ENCODE results near the gene MKKS. TPM values are rescaled to one million over a fixed set of nuclear protein-coding genes. Genes with fewer than 3 reads are reported as not detected.

MKKS gene
- total and polyA plus RNA-seq, 2 donors from 2014 or later = 17.8 to 49.2 TPM

GRCh38 chr20:10388597-10388996 lies 45.4 kb downstream of the MKKS start:
- Histone ChIP-seq H3K4me1 (ENCODE audit: control insufficient read depth in 2 of 3, insufficient read depth in 2 of 3, low read depth in 1 of 3, low read length in 3 of 3) (no peaks in the 10 kb centered on the region), H3K9ac (ENCODE audit: low read length in 3 of 3) (no peak overlapping the region), H3K27me3 (ENCODE audit: control insufficient read depth, insufficient read depth, low read length) (no peaks in the 10 kb centered on the region), H3K36me3 (ENCODE audit: control insufficient read depth in 2 of 3, insufficient read depth in 3 of 3, low read length in 3 of 3) (no peaks in the 10 kb centered on the region), H3K9me3 (ENCODE audit: control insufficient read depth in 2 of 3, insufficient read depth in 1 of 3, low read length in 3 of 3) (no peaks in the 10 kb centered on the region), H3K4me3 (ENCODE audit: low read length in 3 of 3) (no peak overlapping the region), H3K27ac (ENCODE audit: low read depth in 2 of 2, low read length in 2 of 2) (no peak overlapping the region)
- DNase-seq (no peak), FAIRE-seq (no peak)
- TF ChIP-seq, protein P1, sequence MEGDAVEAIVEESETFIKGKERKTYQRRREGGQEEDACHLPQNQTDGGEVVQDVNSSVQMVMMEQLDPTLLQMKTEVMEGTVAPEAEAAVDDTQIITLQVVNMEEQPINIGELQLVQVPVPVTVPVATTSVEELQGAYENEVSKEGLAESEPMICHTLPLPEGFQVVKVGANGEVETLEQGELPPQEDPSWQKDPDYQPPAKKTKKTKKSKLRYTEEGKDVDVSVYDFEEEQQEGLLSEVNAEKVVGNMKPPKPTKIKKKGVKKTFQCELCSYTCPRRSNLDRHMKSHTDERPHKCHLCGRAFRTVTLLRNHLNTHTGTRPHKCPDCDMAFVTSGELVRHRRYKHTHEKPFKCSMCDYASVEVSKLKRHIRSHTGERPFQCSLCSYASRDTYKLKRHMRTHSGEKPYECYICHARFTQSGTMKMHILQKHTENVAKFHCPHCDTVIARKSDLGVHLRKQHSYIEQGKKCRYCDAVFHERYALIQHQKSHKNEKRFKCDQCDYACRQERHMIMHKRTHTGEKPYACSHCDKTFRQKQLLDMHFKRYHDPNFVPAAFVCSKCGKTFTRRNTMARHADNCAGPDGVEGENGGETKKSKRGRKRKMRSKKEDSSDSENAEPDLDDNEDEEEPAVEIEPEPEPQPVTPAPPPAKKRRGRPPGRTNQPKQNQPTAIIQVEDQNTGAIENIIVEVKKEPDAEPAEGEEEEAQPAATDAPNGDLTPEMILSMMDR (IDR thresholded peaks at IDR 0.05; ENCODE audit: borderline replicate concordance, extremely low read depth, insufficient read depth) = no peak
- intact Hi-C loops (cut with DNase I) = no loop called here

GRCh38 chr20:10387686-10388085 lies 46.3 kb downstream of the MKKS start:
- H3K36me3 ChIP-seq (ENCODE audit: control insufficient read depth in 2 of 3, insufficient read depth in 3 of 3, low read length in 3 of 3) = no peaks in the 10 kb centered on the region
- FAIRE-seq = no peak
- H3K27me3 ChIP-seq (ENCODE audit: control insufficient read depth, insufficient read depth, low read length) = no peaks in the 10 kb centered on the region
- intact Hi-C loops (cut with DNase I) = no loop called here
- DNase-seq = no peak
- no peaks in the 10 kb centered on the region for H3K4me1 ChIP-seq (ENCODE audit: control insufficient read depth in 2 of 3, insufficient read depth in 2 of 3, low read depth in 1 of 3, low read length in 3 of 3)
- H3K27ac ChIP-seq (ENCODE audit: low read depth in 2 of 2, low read length in 2 of 2) = no peak overlapping the region
- no peak overlapping the region for H3K4me3 ChIP-seq (ENCODE audit: low read length in 3 of 3)
- H3K9me3 ChIP-seq (ENCODE audit: control insufficient read depth in 2 of 3, insufficient read depth in 1 of 3, low read length in 3 of 3) = no peaks in the 10 kb centered on the region
- TF ChIP-seq, protein P1 (IDR thresholded peaks at IDR 0.05; ENCODE audit: borderline replicate concordance, extremely low read depth, insufficient read depth) = no peak
- no peak overlapping the region for H3K9ac ChIP-seq (ENCODE audit: low read length in 3 of 3)

DNA sequence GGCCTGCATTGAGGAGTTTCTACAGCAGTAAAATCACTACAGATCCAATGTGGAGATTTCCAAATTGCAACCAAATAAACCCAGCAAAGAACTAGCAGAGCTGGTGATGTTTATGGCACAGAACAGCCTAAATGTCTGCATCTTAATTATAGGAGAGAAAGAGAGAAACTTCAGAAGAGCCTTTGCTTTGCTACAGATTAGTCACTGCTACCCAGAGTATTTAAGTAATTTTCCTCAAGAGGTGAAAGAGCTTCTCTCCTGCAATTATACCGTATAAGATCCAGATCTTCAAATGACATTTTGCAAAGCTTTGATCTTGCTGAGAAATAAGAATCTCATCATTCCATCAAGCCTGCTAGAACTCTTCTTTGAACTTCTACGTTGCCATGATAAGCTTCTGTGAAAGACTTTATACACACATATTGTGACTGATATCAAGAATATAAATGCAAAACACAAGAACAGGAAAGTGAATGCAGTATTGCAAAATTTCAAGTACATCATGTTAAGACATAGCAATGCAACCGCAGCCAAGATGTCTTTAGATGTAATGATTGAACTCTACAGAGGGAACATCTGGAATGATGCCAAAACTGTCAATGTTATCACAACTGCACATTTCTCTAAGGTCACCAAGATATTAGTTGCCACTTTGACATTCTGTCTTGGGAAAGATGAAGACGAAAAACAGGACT lies 48.0 kb downstream of the MKKS start:
- Histone ChIP-seq H3K36me3 (ENCODE audit: control insufficient read depth in 2 of 3, insufficient read depth in 3 of 3, low read length in 3 of 3) (no peaks in the 10 kb centered on the region), H3K27me3 (ENCODE audit: control insufficient read depth, insufficient read depth, low read length) (no peaks in the 10 kb centered on the region), H3K4me1 (ENCODE audit: control insufficient read depth in 2 of 3, insufficient read depth in 2 of 3, low read depth in 1 of 3, low read length in 3 of 3) (no peaks in the 10 kb centered on the region), H3K4me3 (ENCODE audit: low read length in 3 of 3) (no peak overlapping the region), H3K9ac (ENCODE audit: low read length in 3 of 3) (no peak overlapping the region), H3K9me3 (ENCODE audit: control insufficient read depth in 2 of 3, insufficient read depth in 1 of 3, low read length in 3 of 3) (no peaks in the 10 kb centered on the region), H3K27ac (ENCODE audit: low read depth in 2 of 2, low read length in 2 of 2) (no peak overlapping the region)
- FAIRE-seq (no peak), DNase-seq (no peak)
- TF ChIP-seq, protein P1 (IDR thresholded peaks at IDR 0.05; ENCODE audit: borderline replicate concordance, extremely low read depth, insufficient read depth) = no peak
- intact Hi-C loops (cut with DNase I) = no loop called here

DNA sequence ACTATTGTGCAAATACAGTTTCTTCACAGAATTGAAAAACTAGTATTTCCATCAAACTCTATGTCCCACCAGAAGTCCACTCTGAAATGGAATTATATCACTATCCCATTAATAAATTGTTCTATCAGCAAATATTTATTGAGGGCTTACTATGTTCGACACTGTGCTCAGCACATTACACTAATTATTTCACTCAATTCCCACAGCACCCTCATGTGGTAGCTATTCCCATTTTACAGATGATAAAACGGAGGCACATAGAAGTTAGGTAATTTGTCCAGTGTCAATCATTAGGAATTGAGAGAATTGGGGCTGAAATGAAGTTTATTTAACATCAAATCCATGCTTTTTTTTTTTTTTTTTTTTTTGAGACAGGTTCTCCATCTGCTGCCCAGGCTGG lies 52.5 kb downstream of the MKKS start:
- no peaks in the 10 kb centered on the region for H3K4me1 ChIP-seq (ENCODE audit: control insufficient read depth in 2 of 3, insufficient read depth in 2 of 3, low read depth in 1 of 3, low read length in 3 of 3)
- no peak for DNase-seq
- H3K4me3 ChIP-seq (ENCODE audit: low read length in 3 of 3) = no peak overlapping the region
- no peak overlapping the region for H3K9ac ChIP-seq (ENCODE audit: low read length in 3 of 3)
- H3K27ac ChIP-seq (ENCODE audit: low read depth in 2 of 2, low read length in 2 of 2) = no peak overlapping the region
- no peak for FAIRE-seq
- no peaks in the 10 kb centered on the region for H3K36me3 ChIP-seq (ENCODE audit: control insufficient read depth in 2 of 3, insufficient read depth in 3 of 3, low read length in 3 of 3)
- intact Hi-C loops (cut with DNase I) = no loop called here
- H3K9me3 ChIP-seq (ENCODE audit: control insufficient read depth in 2 of 3, insufficient read depth in 1 of 3, low read length in 3 of 3) = no peaks in the 10 kb centered on the region
- H3K27me3 ChIP-seq (ENCODE audit: control insufficient read depth, insufficient read depth, low read length) = no peaks in the 10 kb centered on the region
- TF ChIP-seq, protein P1 (IDR thresholded peaks at IDR 0.05; ENCODE audit: borderline replicate concordance, extremely low read depth, insufficient read depth) = no peak

All from kidney (tissue), 14 donors.